IMR-90 (cell line): Measurements from ENCODE around the gene ZDHHC1. TPM values are rescaled to one million over a fixed set of nuclear protein-coding genes. Genes with fewer than 3 reads are reported as not detected.

Experiments
- ATAC-seq: fragments of 200-7000 bp; cut with Tn5 transposase; 2 replicates; pipeline ENCODE4 v1.9.1; 2020; ENCODE audit warnings: low read depth, mild to moderate bottlenecking, moderate library complexity
- BruUV-seq: library from RNA; stranded (reverse); fragments of 400-500 nt; replicated peaks from 2 replicates; lab custom pipeline; 2021; lab: Mats Ljungman, UMichigan
- CTCF ChIA-PET: fragments of 300-600 bp; formaldehyde crosslinking; extraction: SDS; loops from one replicate; lab custom pipeline; 2021; ENCODE audit warnings: antibody characterized with exemption; lab: Yijun Ruan, JAX
- POLR2A ChIA-PET: fragments of 300-600 bp; sonication (Branson Sonifier 250); formaldehyde crosslinking; loops from one replicate; lab custom pipeline; 2022; ENCODE audit warnings: antibody characterized with exemption; ENCODE audit not compliant: unreplicated experiment; lab: Charles Lee
- DNase-seq: peaks from one replicate; pipeline ENCODE4 v3.0.0; 2013
- H2AFZ ChIP-seq: replicated peaks from 2 replicates; pipeline ENCODE3; 2013; ENCODE audit warnings: low read length, mild to moderate bottlenecking; ENCODE audit not compliant: poor library complexity
- H2AK5ac ChIP-seq: 2 replicates; pipeline ENCODE4 v1.6.1; 2013; ENCODE audit warnings: low read depth, low read length, inconsistent platforms
- H2AK9ac ChIP-seq: replicated peaks from 2 replicates; pipeline ENCODE3; 2013; ENCODE audit warnings: mild to moderate bottlenecking, low read depth, low read length, moderate library complexity; ENCODE audit not compliant: poor library complexity
- H2BK120ac ChIP-seq: 2 replicates; pipeline ENCODE4 v1.6.1; 2013; ENCODE audit warnings: low read depth, low read length, inconsistent platforms
- H2BK15ac ChIP-seq: 3 replicates; pipeline ENCODE4 v1.6.1; 2013; ENCODE audit warnings: low read depth, low read length, inconsistent platforms
- H2BK20ac ChIP-seq: 2 replicates; pipeline ENCODE4 v1.6.1; 2013; ENCODE audit warnings: low read depth, mild to moderate bottlenecking, inconsistent platforms, low read length, moderate library complexity
- H2BK5ac ChIP-seq: 2 replicates; pipeline ENCODE4 v1.6.1; 2013; ENCODE audit warnings: mild to moderate bottlenecking, low read depth, low read length, inconsistent platforms; ENCODE audit not compliant: poor library complexity, severe bottlenecking
- H3K14ac ChIP-seq: replicated peaks from 2 replicates; pipeline ENCODE4 v1.6.1; 2013; ENCODE audit warnings: low read depth, low read length, inconsistent platforms
- H3K18ac ChIP-seq: 2 replicates; pipeline ENCODE4 v1.6.1; 2013; ENCODE audit warnings: low read depth, low read length, control low read depth
- H3K23ac ChIP-seq: 2 replicates; pipeline ENCODE4 v1.6.1; 2013; ENCODE audit warnings: low read depth, low read length, inconsistent platforms
- H3K27ac ChIP-seq: 2 replicates; pipeline ENCODE4 v1.5.1; 2013; ENCODE audit warnings: mild to moderate bottlenecking, control low read depth, low read length; ENCODE audit not compliant: insufficient read depth
- H3K27me3 ChIP-seq: 2 replicates; pipeline ENCODE4 v1.6.1; 2013; ENCODE audit warnings: low read length; ENCODE audit not compliant: control insufficient read depth, insufficient read depth
- H3K36me3 ChIP-seq: 2 replicates; pipeline ENCODE4 v1.6.1; 2013; ENCODE audit warnings: low read length, mixed read lengths; ENCODE audit not compliant: control insufficient read depth, insufficient read depth
- H3K4ac ChIP-seq: 2 replicates; pipeline ENCODE4 v1.6.1; 2013; ENCODE audit warnings: low read depth, low read length, inconsistent platforms
- H3K4me1 ChIP-seq: 2 replicates; pipeline ENCODE4 v1.6.1; 2013; ENCODE audit warnings: low read length, mixed read lengths; ENCODE audit not compliant: control insufficient read depth, insufficient read depth
- H3K4me2 ChIP-seq: 2 replicates; pipeline ENCODE4 v1.6.1; 2013; ENCODE audit warnings: low read depth, mild to moderate bottlenecking, control low read depth, low read length, moderate library complexity
- H3K4me3 ChIP-seq: 2 replicates; pipeline ENCODE4 v1.5.1; 2013; ENCODE audit warnings: low read depth, mild to moderate bottlenecking, control low read depth, low read length, moderate library complexity; ENCODE audit not compliant: insufficient read depth
- H3K56ac ChIP-seq: 2 replicates; pipeline ENCODE4 v1.6.1; 2013; ENCODE audit warnings: low read length, inconsistent platforms; ENCODE audit not compliant: insufficient read depth; ENCODE audit errors: extremely low read depth
- H3K79me1 ChIP-seq, 2 experiments: 2 replicates each; pipeline ENCODE4 v1.6.1; 2013; ENCODE audit warnings: low read length in 2 of 2, inconsistent platforms in 1 of 2, low read depth in 1 of 2
- H3K9ac ChIP-seq: 2 replicates; pipeline ENCODE4 v1.6.1; 2013; ENCODE audit warnings: low read depth, low read length, control low read depth
- H3K9me1 ChIP-seq: 2 replicates; pipeline ENCODE4 v1.6.1; 2013; ENCODE audit warnings: low read length, inconsistent platforms; ENCODE audit not compliant: insufficient read depth
- H3K9me3 ChIP-seq: 2 replicates; pipeline ENCODE4 v1.6.1; 2013; ENCODE audit warnings: low read length; ENCODE audit not compliant: control insufficient read depth, insufficient read depth
- H4K20me1 ChIP-seq: 2 replicates; pipeline ENCODE4 v1.6.1; 2013; ENCODE audit warnings: low read length, inconsistent platforms; ENCODE audit not compliant: insufficient read depth
- H4K5ac ChIP-seq: 2 replicates; pipeline ENCODE4 v1.6.1; 2013; ENCODE audit warnings: mild to moderate bottlenecking, low read depth, low read length, control low read depth
- H4K8ac ChIP-seq, 2 experiments: 2 replicates each; pipeline ENCODE4 v1.6.1; 2013; ENCODE audit warnings: low read depth in 2 of 2, low read length in 2 of 2, control low read depth in 1 of 2, inconsistent platforms in 1 of 2
- H4K91ac ChIP-seq: 2 replicates; pipeline ENCODE4 v1.6.1; 2013; ENCODE audit warnings: low read depth, low read length, inconsistent platforms; ENCODE audit not compliant: insufficient read depth
- CHD1 ChIP-seq: IDR thresholded peaks from 2 replicates; pipeline ENCODE4 v1.6.1; 2012; ENCODE audit warnings: low read depth, low read length, improper control_type of control experiment
- CTCF ChIP-seq: conservative IDR thresholded peaks from 2 replicates; pipeline ENCODE4 v1.5.1; 2012; ENCODE audit warnings: mild to moderate bottlenecking, low read depth, low read length, improper control_type of control experiment
- FOS ChIP-seq: fragments of 150-350 bp; IDR thresholded peaks from 2 replicates; pipeline ENCODE4 v1.6.1; 2016; ENCODE audit warnings: low read depth, low read length
- MAFK ChIP-seq: IDR thresholded peaks from 2 replicates; pipeline ENCODE4 v1.6.1; 2012; ENCODE audit warnings: low read depth, low read length, improper control_type of control experiment
- MXI1 ChIP-seq: IDR thresholded peaks from 2 replicates; pipeline ENCODE4 v1.6.1; 2012; ENCODE audit warnings: low read depth, mild to moderate bottlenecking, low read length, moderate library complexity, borderline replicate concordance
- POLR2A ChIP-seq: IDR thresholded peaks from 2 replicates; pipeline ENCODE4 v1.6.1; 2012; ENCODE audit warnings: mild to moderate bottlenecking, low read depth, low read length
- RCOR1 ChIP-seq: IDR thresholded peaks from 2 replicates; pipeline ENCODE4 v1.6.1; 2012; ENCODE audit warnings: mild to moderate bottlenecking, low read length, improper control_type of control experiment; ENCODE audit not compliant: insufficient replicate concordance
- RFX5 ChIP-seq: IDR thresholded peaks from 2 replicates; pipeline ENCODE4 v1.8.0; 2012; ENCODE audit warnings: low read depth, mild to moderate bottlenecking, low read length, moderate library complexity
- USF2 ChIP-seq: fragments of 150-350 bp; IDR thresholded peaks from 2 replicates; pipeline ENCODE4 v1.6.1; 2017; ENCODE audit warnings: mild to moderate bottlenecking, antibody characterized with exemption, low read length, low read depth
- WGBS, 2 experiments: methylation state at CpG; one replicate each; pipeline versions ENCODE4 v1.1.5 to v1.1.7; 2013; ENCODE audit warnings: missing lambda C conversion rate in 2 of 2; ENCODE audit not compliant: insufficient read length in 1 of 2; ENCODE audit errors: extremely low coverage in 2 of 2; 5-methylcytosine and 5-hydroxymethylcytosine counted together
- dilution Hi-C: fragments of 300-500 bp; cut with HindIII; formaldehyde crosslinking; loops from one replicate; pipeline ENCODE4 v1.14.3; 2018; ENCODE audit warnings: low sequenced_read_pairs; ENCODE audit not compliant: unreplicated experiment
- in situ Hi-C: fragments of 300-500 bp; cut with MboI; formaldehyde crosslinking; loops from 3 replicates; pipeline ENCODE4 v1.14.3; 2019; ENCODE audit warnings: low sequenced_read_pairs, inconsistent platforms, mixed read lengths
- intact Hi-C: fragments of 100-400 bp; cut with micrococcal nuclease; formaldehyde crosslinking; loops from 2 replicates; pipeline ENCODE4 v1.10.0; 2022
- polyA plus RNA-seq, 3 experiments: library from polyadenylated mRNA; depleted of rRNA; stranded (reverse); fragments of >200 nt; gene quantifications; 2 replicates each; pipeline ENCODE4 v1.2.3, GENCODE V29; 2012; ENCODE audit warnings: low replicate concordance in 1 of 3
- total RNA-seq: library from RNA; depleted of rRNA; stranded (reverse); fragments of >200 nt; gene quantifications from 2 replicates; pipeline ENCODE4 v1.2.3, GENCODE V29; 2012

ZDHHC1 gene
- total and polyA plus RNA-seq, 2 of the 4 experiments (the other 2 are of a cell fraction), result 2.0 to 5.9 TPM

GRCh38 chr16:67421030-67421429, 4.8 kb upstream of the ZDHHC1 start:
- no peak overlapping the region for H3K9ac ChIP-seq
- H2BK120ac ChIP-seq, result no peak overlapping the region
- no peaks in the 10 kb centered on the region for H3K9me1 ChIP-seq
- no peak overlapping the region for H3K56ac ChIP-seq
- ATAC-seq, result no peak
- no peak overlapping the region for H3K27ac ChIP-seq
- no peak overlapping the region for H2AFZ ChIP-seq
- peaks cover 0 to 1% of the 10 kb centered on the region in 2 experiments; a peak in 2 of 4 replicates for H3K79me1 ChIP-seq
- H4K91ac ChIP-seq, result no peak overlapping the region
- H2BK20ac ChIP-seq, result no peak overlapping the region
- H4K20me1 ChIP-seq, result no peaks in the 10 kb centered on the region
- TF ChIP-seq MXI1 (no peak), RCOR1 (no peak), CTCF (no peak), RFX5 (no peak), CHD1 (no peak), FOS (no peak), USF2 (no peak), POLR2A (no peak), MAFK (no peak)
- H3K9me3 ChIP-seq, result no peaks in the 10 kb centered on the region
- no peak overlapping the region for H2BK15ac ChIP-seq
- H3K36me3 ChIP-seq, result no peaks in the 10 kb centered on the region
- BruUV-seq, result no TSS peak
- H3K23ac ChIP-seq, result no peak overlapping the region
- no peak for DNase-seq
- no peak overlapping the region for H2BK5ac ChIP-seq
- intact Hi-C loops, result no loop called here
- H3K4me2 ChIP-seq, result no peak overlapping the region
- in situ Hi-C loops, result no loop called here
- H3K14ac ChIP-seq, result no peak overlapping the region
- no peak overlapping the region for H2AK5ac ChIP-seq
- POLR2A ChIA-PET, result no interaction called here
- no peak overlapping the region for H2AK9ac ChIP-seq
- H4K5ac ChIP-seq, result no peak overlapping the region
- 68% methylated on average over 4 of the region's 4 CpGs; no CpG with 5 or more reads in 1 of the 2 experiments for WGBS, 2 experiments
- no peak overlapping the region for H3K4me3 ChIP-seq
- dilution Hi-C loops, result no loop called here
- CTCF ChIA-PET, result interaction anchor here (0.6 kb wide), 1 partner anchor 893 kb away, joined by 3 read pairs; no protein-coding TSS in a partner anchor
- no peak overlapping the region for H3K4ac ChIP-seq
- H3K27me3 ChIP-seq, result peaks cover 22% of the 10 kb centered on the region
- H4K8ac ChIP-seq, result no peak overlapping the region
- H3K18ac ChIP-seq, result no peak overlapping the region
- H3K4me1 ChIP-seq, result no peaks in the 10 kb centered on the region
